Skeletal muscle satellite cell (primary cell): Measurements from ENCODE around the gene SPOCD1.

Source experiments
- H3K27me3 ChIP-seq: 2 replicates; pipeline ENCODE4 v1.7.0; 2013; ENCODE audit warnings: low read length; ENCODE audit not compliant: control insufficient read depth, insufficient read depth
- H3K36me3 ChIP-seq: 2 replicates; pipeline ENCODE4 v1.7.0; 2013; ENCODE audit warnings: mild to moderate bottlenecking, control low read depth, low read length; ENCODE audit not compliant: insufficient read depth
- H3K4me1 ChIP-seq: 2 replicates; pipeline ENCODE4 v1.7.0; 2013; ENCODE audit warnings: low read length; ENCODE audit not compliant: control insufficient read depth, insufficient read depth
- H3K4me2 ChIP-seq: 2 replicates; pipeline ENCODE4 v1.7.0; 2013; ENCODE audit warnings: mild to moderate bottlenecking, low read length
- H3K4me3 ChIP-seq: 2 replicates; pipeline ENCODE4 v1.7.0; 2013; ENCODE audit warnings: low read length
- H3K9ac ChIP-seq: 2 replicates; pipeline ENCODE4 v1.7.0; 2013; ENCODE audit warnings: mild to moderate bottlenecking, low read depth, low read length, moderate library complexity
- H3K9me3 ChIP-seq: replicated peaks from 2 replicates; pipeline ENCODE4 v1.7.0; 2013; ENCODE audit warnings: mild to moderate bottlenecking, control low read depth, low read length

Gene SPOCD1

DNA sequence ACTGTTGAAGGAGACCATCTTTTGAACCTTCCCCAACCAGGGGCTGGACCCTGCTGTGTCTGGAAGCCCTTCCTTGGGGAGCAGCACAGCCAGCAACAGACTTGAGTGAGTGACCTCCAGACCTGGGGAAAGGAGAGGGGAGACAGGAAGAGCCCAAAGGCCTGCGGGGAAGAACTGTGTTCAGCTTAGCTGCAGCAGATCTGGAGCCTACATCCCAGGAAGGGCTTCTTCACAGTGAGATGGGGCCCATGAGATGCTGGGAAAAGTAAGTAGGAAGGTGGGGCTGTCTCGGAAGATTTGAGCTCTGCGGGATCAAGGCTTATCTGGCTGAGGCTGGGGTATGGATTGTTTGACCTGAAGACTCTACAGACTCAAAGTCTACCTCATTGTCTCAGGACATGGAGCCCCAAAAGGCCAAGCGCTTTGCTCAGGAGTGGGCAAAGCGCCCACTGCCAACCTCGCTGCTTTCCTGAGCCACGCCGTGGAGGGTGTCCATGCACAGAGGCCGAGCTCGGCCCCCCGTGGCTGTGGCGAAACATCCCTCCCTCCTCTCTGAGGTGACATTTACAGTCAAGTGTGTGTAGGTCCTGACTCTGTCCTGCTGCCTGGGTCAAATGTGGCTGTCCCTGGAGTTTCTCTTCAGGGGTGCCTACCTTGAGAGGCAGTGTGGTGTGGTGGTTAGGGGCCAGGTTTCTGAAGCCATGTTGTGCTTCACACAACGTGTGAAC is 24.5 kb downstream of the SPOCD1 start:
- peaks cover 42% of the 10 kb centered on the region for H3K36me3 ChIP-seq
- H3K9me3 ChIP-seq: no peaks in the 10 kb centered on the region
- H3K27me3 ChIP-seq: no peaks in the 10 kb centered on the region
- no peak overlapping the region for H3K9ac ChIP-seq
- no peak overlapping the region for H3K4me2 ChIP-seq
- H3K4me1 ChIP-seq: peaks cover 33% of the 10 kb centered on the region
- no peak overlapping the region for H3K4me3 ChIP-seq

DNA sequence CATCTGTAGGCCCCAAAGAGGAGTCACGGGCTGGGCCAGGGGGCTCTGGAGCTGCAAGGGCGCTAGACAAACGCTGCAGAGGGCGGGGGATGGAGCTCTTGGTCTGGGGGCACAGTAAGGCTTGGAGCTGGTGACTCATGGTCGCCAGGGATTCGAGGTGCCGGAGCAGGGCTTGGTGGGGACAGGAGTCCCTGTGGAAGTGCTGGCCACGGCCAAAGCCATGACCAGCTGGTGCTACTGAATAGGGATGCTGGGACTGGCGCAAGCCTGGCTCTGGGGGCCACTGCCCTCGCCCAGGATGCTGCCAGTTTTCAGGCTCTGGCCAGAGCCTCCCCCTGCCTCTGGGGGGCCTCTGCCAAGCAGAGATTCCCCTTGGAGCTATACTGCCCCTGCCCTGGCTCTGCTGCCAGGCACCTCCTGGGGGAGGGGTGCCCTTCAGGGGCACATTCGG is 25.2 kb downstream of the SPOCD1 start:
- H3K36me3 ChIP-seq: peaks cover 35% of the 10 kb centered on the region
- H3K9ac ChIP-seq: no peak overlapping the region
- no peaks in the 10 kb centered on the region for H3K9me3 ChIP-seq
- H3K4me3 ChIP-seq: no peak overlapping the region
- H3K4me2 ChIP-seq: no peak overlapping the region
- H3K4me1 ChIP-seq: peaks cover 27% of the 10 kb centered on the region
- no peaks in the 10 kb centered on the region for H3K27me3 ChIP-seq

DNA sequence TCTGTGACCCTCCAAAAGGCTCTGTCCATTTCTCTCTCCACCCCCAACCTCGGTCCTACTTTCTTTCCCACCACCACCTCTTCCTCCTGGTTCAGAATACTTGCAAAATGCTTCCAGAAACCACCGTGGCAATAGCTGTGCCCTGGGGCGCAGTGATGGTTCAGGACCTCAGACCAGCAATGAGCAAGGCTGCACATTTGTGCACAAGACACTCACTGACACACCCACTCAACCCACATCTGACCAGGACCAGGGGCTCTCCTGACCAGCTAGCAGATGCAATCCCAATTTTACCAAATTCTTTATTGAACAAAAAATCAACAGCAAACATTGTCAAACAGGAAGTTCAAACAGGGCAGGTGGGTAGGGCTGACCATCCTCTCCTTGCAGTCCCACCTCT is 25.7 kb downstream of the SPOCD1 start:
- Histone ChIP-seq H3K4me2 (no peak overlapping the region), H3K4me3 (no peak overlapping the region), H3K9me3 (no peaks in the 10 kb centered on the region), H3K36me3 (peaks cover 32% of the 10 kb centered on the region), H3K27me3 (no peaks in the 10 kb centered on the region), H3K9ac (no peak overlapping the region), H3K4me1 (peaks cover 23% of the 10 kb centered on the region)

DNA sequence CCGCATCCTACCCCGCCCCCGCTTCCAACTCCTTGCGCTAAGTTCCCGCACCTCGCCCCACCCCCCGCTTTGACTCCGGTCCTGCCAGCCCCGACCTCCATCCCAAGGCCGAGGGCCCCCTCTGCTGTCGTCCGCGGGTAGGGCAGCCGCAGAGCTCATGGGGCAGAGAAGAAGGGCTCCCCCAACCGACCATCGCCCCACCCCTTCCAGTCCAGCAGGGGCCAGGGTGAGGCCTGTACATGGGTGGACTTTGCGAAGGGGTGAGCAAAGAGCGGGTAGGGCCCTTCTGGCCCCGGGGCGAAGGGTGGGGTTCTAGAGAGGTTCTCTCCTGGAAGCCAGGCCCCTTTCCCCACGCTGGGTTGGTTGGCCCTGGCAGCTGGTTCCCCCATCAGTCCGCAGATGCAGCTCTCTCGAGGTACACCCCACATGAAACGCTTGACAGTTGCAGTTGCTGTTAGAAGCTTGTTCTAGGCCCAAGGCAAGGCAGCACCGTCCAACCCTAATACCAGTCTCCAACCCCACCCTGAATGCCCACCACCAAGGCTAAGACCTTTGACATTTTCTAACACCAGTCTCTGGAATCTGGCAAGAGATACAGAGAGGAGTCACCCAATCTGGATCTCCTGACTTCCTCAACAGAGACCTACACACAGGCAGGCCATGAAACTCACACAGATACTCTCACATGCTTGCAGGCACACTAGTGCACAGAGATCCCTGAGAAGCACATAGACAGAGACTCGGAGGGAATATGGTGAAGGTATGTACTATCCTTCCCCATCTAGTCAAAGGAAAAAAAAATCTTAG is 26.4 kb downstream of the SPOCD1 start:
- peaks cover 26% of the 10 kb centered on the region for H3K36me3 ChIP-seq

DNA sequence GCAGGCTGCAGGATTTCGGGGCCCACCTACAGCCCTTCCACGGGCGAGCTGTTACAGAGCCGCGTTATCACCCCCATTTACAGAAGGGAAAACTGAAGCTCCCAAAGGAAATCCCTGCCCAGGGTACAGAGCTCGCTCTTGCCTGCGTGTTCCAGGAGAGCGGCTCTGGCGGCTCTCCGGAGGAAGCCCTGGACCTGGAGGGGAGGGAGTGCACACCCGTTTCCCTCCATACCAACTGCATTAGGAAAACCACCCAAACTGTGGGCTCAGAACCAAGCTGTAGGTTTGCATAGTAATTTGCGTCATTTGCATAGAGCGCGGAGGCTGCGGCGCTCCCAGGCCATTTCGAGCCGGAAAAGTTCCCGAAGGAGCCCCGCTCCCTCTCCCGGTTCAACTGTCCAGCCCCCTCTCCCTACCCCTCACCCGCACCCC is 27.0 kb downstream of the SPOCD1 start:
- Histone ChIP-seq H3K36me3 (peaks cover 26% of the 10 kb centered on the region), H3K27me3 (no peaks in the 10 kb centered on the region), H3K4me1 (peaks cover 23% of the 10 kb centered on the region), H3K4me2 (peak overlapping the region; percentile 88), H3K4me3 (peak overlapping the region; percentile 84), H3K9me3 (no peaks in the 10 kb centered on the region), H3K9ac (peak overlapping the region; percentile 86)

More for the DNA sequence above, 26.4 kb downstream of the SPOCD1 start:
- H3K4me3 ChIP-seq: peak overlapping the region; percentile 84
- H3K4me1 ChIP-seq: peaks cover 23% of the 10 kb centered on the region
- no peaks in the 10 kb centered on the region for H3K27me3 ChIP-seq
- no peaks in the 10 kb centered on the region for H3K9me3 ChIP-seq
- H3K9ac ChIP-seq: peak overlapping the region; percentile 32
- H3K4me2 ChIP-seq: peak overlapping the region; percentile 88

DNA sequence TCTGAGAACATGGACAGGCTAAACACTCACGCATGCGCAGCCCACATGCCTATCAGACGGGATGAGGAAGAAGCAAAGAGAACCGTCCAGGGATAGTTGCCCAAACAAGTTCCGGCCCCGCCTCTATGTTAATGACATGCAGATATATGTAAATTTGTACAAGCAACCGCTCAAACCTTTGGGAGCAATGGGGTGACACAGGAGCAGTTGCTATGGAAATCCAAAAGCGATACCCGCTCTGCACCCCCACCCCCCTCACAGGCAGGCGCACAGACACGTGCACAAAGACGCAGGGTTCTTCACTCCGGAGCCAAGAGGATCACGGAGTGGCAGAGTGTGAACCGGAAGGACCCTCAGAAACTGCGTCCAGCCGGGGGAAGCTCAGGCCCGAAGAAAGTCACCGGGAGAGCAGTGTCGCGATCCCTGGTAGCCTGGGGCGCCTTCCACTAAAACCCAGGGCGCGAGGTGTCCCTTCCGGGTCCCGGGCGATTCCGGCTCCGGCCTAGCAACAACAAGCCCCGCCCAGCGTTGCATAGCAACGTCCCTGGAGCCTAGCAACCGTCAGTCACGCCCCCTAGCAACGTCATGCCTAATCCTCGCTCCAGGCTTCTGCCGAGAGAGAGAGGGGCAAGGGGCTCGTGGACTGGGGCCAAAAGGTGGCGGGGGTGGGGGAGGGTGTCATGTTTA is 27.5 kb downstream of the SPOCD1 start:
- Histone ChIP-seq H3K36me3 (peaks cover 21% of the 10 kb centered on the region), H3K27me3 (no peaks in the 10 kb centered on the region), H3K4me2 (peak overlapping the region; percentile 88), H3K9me3 (no peaks in the 10 kb centered on the region), H3K4me1 (peaks cover 23% of the 10 kb centered on the region), H3K4me3 (peak overlapping the region; percentile 84), H3K9ac (peak overlapping the region; percentile 86)

DNA sequence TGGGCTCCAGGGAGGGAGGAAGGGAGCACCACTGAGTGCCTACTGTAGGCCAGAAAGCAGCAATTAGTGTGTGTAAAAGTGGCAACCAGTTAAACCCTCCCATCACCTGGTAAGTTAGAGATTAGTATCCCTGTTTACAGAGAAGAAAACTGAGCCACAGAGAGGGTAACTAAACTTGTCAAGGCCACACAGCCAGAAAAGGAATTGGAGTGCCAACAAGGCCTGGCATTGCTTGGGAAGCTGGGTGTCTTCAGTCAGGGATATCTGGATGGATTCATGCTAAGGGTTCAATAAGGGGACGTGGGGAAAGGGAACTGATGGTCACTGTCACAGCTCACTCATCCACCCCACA is 28.1 kb downstream of the SPOCD1 start:
- peak overlapping the region; percentile 84 for H3K4me3 ChIP-seq

DNA sequence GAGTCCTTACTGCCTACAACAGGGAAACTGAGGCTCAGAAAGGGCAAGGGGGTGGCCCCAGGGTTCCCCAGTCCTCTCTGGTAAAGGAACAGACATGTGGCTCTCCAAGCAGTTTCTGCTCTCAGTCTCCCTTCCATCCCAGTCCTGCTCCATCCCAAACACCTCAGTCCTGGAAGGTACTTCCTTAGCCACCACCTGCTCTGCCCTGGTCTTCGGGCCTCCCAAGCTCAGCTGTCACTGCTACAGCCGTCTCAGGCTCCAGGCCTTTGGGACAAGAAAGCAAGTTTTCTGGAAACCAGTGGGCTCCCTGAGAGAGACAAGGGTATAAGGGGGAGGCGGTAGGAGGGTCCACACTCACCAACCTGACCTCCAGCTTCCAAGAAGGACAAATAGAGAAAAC is 28.6 kb downstream of the SPOCD1 start:
- Histone ChIP-seq H3K4me2 (no peak overlapping the region), H3K9me3 (no peaks in the 10 kb centered on the region), H3K4me3 (no peak overlapping the region), H3K27me3 (no peaks in the 10 kb centered on the region), H3K4me1 (peaks cover 23% of the 10 kb centered on the region), H3K9ac (no peak overlapping the region), H3K36me3 (peaks cover 11% of the 10 kb centered on the region)

More for the DNA sequence above, 28.1 kb downstream of the SPOCD1 start:
- Histone ChIP-seq H3K27me3 (no peaks in the 10 kb centered on the region), H3K36me3 (peaks cover 16% of the 10 kb centered on the region), H3K4me1 (peaks cover 23% of the 10 kb centered on the region), H3K9ac (no peak overlapping the region), H3K4me2 (peak overlapping the region; percentile 88), H3K9me3 (no peaks in the 10 kb centered on the region)

DNA sequence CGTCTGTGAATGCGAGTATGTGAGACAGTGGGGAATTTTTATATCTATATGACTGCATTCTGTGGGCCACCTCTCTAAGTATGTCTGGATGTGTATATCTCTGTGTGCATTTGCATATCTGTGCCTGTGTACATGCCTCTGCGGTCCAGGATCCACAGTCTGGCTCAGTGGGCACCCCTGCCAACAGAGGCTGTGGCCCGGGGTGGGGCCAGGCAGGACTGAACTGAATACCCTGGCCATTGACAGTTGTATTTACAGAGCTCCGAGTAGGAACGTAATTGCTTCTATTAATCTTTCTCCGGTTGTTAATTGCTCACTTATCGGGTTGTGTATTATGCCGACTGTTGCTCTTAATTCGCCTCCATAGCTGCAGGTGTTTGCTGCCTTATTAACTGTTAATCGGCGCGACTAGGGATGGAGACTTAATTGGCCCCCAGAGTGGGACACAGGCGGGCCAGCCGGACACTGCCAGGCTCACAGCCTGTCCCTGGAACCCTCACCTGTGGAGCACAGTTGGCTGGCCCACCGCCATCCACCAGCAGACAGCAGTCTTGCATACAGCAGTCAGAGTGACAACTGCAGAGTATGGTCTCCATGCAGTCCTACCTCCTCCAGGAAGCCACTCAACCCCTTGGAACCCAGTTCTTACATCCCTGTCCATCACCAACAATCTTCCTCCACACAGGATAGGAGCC is 29.3 kb downstream of the SPOCD1 start:
- H3K36me3 ChIP-seq: peaks cover 4% of the 10 kb centered on the region
- H3K4me1 ChIP-seq: peaks cover 23% of the 10 kb centered on the region
- no peaks in the 10 kb centered on the region for H3K9me3 ChIP-seq
- no peak overlapping the region for H3K4me2 ChIP-seq
- H3K9ac ChIP-seq: no peak overlapping the region
- no peak overlapping the region for H3K4me3 ChIP-seq
- H3K27me3 ChIP-seq: no peaks in the 10 kb centered on the region

DNA sequence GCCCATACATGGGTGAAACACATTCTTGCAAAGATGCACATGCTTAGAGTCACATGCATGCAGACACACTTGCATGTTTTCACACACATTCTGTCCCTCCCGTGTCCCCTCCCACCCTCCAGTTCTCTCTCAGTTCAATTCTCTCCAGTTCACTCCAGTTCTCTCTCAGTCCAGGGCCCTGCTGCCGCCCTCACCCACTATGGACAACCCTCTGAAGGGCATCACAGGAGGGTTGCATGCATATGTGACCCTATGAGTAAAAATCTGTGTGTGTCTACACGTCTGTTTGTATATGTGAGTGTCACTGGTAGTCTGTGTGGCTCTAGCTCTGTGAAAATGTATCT is 29.9 kb downstream of the SPOCD1 start:
- no peak overlapping the region for H3K4me2 ChIP-seq
- no peaks in the 10 kb centered on the region for H3K27me3 ChIP-seq
- H3K9me3 ChIP-seq: no peaks in the 10 kb centered on the region
- H3K9ac ChIP-seq: no peak overlapping the region
- no peak overlapping the region for H3K4me3 ChIP-seq
- H3K36me3 ChIP-seq: no peaks in the 10 kb centered on the region
- peaks cover 20% of the 10 kb centered on the region for H3K4me1 ChIP-seq
